ENCODE data around the gene PSORS1C2.
A peak's percentile ranks its signal among the peaks of the same experiment; 100 is the strongest.
"Not testable (repeated sequence)": the region's sequence is repeated elsewhere in the genome, so short reads cannot be mapped to it uniquely, and the experiment has no call there.

Gene PSORS1C2

DNA sequence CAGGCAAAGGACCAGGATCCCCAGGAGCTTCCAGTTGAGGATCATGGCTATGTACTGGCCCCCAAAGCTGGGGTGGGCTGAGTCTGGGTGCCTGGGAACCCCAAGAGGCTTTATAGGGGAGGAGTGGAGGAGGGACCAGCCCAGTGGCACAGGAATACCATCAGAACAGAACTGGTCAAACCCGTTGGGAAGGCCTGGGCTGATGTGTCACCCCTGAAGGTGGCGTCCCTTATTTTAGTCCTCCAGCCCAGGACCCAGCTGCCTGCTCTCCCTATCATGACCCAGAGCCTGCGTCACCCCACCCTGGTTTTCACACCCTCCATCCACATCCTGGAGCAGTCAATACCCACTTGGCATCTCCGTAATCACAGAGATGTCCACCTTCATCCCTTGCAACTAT is at the start of gene PSORS1C2:
Gene PSORS1C2, minus strand, starts transcription at position 85 of the 400 bp plus-strand sequence. Its CDS starts 40 bp downstream, at position 45.
- H3K4me3 ChIP-seq (ENCODE audit: low read depth, low read length) = no peak within 1 kb of the TSS
- no peak for DNase-seq (ENCODE audit: low read depth)

DNA sequence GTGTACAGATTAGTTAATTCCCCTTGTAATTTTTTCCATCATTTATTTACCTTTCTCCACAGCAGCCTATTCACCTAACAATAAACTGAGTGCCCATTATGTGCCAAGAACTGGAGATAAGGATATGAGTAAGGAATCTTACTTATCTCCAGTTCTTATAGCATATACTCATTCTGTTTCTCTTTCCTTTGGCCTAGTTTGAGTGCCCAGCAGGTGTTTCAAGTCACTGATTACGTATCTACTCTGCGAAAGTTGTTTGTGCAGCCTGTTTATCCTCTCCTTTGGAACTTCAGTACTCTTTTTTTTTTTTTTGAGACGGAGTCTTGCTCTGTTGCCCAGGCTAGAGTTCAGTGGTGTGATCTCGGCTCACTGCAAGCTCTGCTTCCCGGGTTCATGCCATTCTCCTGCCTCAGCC is 48.9 kb upstream of the PSORS1C2 start:
- TF ChIP-seq, protein P1, sequence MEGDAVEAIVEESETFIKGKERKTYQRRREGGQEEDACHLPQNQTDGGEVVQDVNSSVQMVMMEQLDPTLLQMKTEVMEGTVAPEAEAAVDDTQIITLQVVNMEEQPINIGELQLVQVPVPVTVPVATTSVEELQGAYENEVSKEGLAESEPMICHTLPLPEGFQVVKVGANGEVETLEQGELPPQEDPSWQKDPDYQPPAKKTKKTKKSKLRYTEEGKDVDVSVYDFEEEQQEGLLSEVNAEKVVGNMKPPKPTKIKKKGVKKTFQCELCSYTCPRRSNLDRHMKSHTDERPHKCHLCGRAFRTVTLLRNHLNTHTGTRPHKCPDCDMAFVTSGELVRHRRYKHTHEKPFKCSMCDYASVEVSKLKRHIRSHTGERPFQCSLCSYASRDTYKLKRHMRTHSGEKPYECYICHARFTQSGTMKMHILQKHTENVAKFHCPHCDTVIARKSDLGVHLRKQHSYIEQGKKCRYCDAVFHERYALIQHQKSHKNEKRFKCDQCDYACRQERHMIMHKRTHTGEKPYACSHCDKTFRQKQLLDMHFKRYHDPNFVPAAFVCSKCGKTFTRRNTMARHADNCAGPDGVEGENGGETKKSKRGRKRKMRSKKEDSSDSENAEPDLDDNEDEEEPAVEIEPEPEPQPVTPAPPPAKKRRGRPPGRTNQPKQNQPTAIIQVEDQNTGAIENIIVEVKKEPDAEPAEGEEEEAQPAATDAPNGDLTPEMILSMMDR (IDR thresholded peaks at IDR 0.05; ENCODE audit: control insufficient read depth, extremely low read depth, insufficient read depth) = no peak
- H3K4me3 ChIP-seq (ENCODE audit: low read depth, low read length) = no peak overlapping the region
- peak; percentile 57 for DNase-seq (ENCODE audit: low read depth)

More for the DNA sequence above, at the start of gene PSORS1C2:
- TF ChIP-seq, protein P1 (IDR thresholded peaks at IDR 0.05; ENCODE audit: control insufficient read depth, extremely low read depth, insufficient read depth) = no peak

DNA sequence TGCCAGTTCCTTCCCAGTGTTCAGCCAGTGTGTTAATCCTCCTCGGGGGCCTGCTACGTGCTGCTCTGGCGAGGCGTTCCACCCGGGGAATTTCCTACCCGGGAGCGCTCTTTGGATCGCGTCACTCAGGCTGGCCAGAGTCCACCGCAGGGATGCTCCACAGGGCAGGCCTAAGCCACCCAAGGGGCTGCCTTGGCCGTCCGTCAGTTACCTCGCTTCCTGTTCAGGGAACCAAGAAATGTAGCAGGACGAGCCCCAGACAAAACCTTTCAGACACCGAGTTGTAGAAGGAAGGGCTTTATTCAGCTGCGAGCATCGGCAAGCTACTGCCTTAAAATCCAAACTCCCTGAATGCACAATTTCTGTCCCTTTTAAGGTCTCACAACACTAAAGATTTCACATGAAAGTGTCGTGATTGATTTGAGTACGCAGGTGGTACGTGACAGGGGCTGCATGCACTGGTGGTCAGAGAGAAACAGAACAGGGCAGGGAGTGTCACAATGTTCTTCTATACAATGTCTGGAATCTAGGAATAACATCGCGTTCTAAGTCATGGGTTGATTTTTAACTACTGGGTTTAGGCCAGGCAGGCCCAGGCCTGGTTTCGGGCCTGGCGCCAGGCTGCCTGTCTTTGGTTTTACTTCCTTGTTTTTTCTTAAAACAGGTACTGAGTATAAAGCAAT is 47.3 kb upstream of the PSORS1C2 start:
- TF ChIP-seq, protein P1 (IDR thresholded peaks at IDR 0.05; ENCODE audit: control insufficient read depth, extremely low read depth, insufficient read depth) = no peak
- no peak for DNase-seq (ENCODE audit: low read depth)
- peak overlapping the region; percentile 46 for H3K4me3 ChIP-seq (ENCODE audit: low read depth, low read length)

DNA sequence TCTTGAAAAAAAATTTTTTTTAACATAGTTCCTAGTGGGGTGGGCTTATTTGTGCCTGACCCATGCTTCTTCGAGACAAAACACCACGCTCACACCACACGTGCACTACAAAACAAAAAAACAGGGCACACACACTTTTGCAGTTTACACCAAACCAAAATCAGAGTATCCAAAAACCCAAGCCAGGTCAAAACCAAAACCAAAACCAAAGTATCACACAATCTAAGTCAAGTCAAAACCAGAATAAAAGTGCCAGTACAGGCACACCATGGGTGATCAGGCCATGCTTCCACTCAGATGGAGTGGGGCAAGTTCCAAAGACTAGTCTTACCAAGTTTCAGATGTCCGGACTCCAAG is 46.8 kb upstream of the PSORS1C2 start:
- H3K4me3 ChIP-seq (ENCODE audit: low read depth, low read length) = peak overlapping the region; percentile 46
- DNase-seq (ENCODE audit: low read depth) = not testable (repeated sequence)

DNA sequence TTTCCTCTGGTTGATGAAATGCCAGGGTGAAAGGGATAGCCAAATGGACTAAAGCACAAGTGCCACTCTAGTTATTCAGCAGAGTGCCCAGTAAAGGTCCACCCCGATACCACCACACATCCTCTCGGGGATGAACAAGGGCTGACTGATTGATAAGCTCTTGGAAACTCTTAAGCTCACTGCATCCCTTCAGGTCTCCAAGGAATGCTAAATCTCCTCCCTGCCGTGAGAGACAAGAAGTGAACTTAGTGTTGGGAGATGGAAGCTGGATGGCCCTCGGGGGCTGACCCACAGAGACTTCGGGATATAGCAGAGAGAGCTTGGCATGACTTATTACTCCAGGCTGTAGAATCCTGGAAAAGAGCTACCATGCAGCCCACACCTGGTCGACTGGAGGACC is 45.0 kb upstream of the PSORS1C2 start:
- not testable (repeated sequence) for H3K4me3 ChIP-seq (ENCODE audit: low read depth, low read length); DNase-seq (ENCODE audit: low read depth)

DNA sequence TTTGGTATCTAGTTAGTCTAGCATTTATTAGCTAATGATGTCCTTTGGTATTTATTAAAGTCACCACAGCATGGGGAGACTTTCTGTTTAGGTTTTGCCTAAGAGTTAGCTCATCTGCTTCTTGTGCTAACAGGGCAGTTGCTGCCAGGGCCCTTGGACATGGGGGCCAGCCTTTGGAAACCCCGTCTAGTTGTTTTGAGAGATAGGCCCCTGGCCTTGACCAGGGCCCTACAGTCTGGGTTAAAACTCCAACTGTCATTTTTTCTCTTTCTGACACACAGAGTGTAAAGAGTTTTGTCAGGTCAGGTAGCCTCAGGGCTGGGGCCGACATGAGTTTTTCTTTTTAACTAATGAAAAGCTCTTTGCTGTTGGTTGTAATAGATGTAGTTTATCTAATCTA is 44.4 kb upstream of the PSORS1C2 start:
- H3K4me3 ChIP-seq (ENCODE audit: low read depth, low read length); DNase-seq (ENCODE audit: low read depth): not testable (repeated sequence)

DNA sequence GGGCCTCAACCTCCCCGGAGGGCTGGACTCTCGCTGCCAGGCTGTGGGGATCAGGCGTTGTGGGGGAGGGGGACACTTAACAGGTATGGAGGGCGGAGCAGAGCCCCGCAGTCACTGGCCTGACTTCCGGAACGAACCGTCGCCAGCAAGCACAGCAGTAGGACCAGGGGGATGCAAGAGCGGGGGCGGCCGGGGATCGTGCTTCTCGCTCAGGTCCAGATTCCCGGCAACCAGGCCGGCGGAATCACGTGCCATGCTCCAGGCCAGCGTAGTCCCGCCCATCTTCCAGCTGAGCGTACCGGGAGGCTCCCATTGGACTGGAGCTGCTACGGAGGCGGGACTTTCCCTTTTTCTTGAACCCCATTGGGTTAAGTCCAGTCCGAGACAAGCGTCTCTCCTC is 41.6 kb upstream of the PSORS1C2 start:
- no peak for DNase-seq (ENCODE audit: low read depth)
- TF ChIP-seq, protein P1 (IDR thresholded peaks at IDR 0.05; ENCODE audit: control insufficient read depth, extremely low read depth, insufficient read depth) = no peak
- H3K4me3 ChIP-seq (ENCODE audit: low read depth, low read length) = no peak overlapping the region

DNA sequence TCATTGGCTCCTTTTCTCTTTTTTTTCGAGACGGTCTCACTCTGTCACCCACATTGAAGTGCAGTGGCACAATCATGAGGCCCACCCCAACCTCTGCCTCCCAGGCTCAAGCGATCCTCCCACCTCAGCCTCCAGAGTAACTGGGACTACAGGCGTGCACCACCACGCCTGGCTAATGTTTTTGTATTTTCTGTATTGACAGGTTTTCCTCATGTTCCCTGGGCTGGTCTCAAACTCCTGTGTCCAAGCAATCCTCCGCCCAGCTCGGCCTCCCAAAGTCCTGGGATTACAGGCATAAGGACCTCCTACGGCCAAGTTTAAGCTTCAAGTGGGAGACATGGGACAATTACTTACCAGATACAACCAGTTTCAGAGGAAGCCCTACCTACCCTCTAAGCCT is 41.0 kb upstream of the PSORS1C2 start:
- no peak for DNase-seq (ENCODE audit: low read depth)
- H3K4me3 ChIP-seq (ENCODE audit: low read depth, low read length) = no peak overlapping the region
- TF ChIP-seq, protein P1 (IDR thresholded peaks at IDR 0.05; ENCODE audit: control insufficient read depth, extremely low read depth, insufficient read depth) = no peak

Measured in LNCaP clone FGC (cell line).